Activated CD4-positive, CD25-positive, alpha-beta regulatory T cell treated with anti-CD3 and anti-CD28 coated beads, Interleukin-2, amount 50 U/mL, for 72 hours (primary cell): ENCODE results near the gene RER1.

Source experiments
- DNase-seq: peaks from one replicate; pipeline ENCODE4 v3.0.0; 2021

The RER1 gene

GRCh38 chr1:2392686-2393085 lies 1.0 kb downstream of the RER1 start:
- no peak for DNase-seq

- DNase-seq = no peak
Measured at GRCh38 chr1:2393471-2393877, 1.8 kb downstream of the RER1 start.

- DNase-seq = no peak
Measured at GRCh38 chr1:2394220-2394619, 2.6 kb downstream of the RER1 start.

- DNase-seq = no peak
Measured at GRCh38 chr1:2394761-2395160, 3.1 kb downstream of the RER1 start.

- no peak for DNase-seq
Measured at GRCh38 chr1:2395245-2395644, 3.6 kb downstream of the RER1 start.

GRCh38 chr1:2396059-2396458 lies 4.4 kb downstream of the RER1 start:
- no peak for DNase-seq

GRCh38 chr1:2396476-2396875 lies 4.8 kb downstream of the RER1 start:
- DNase-seq = no peak

GRCh38 chr1:2397007-2397679 lies 5.5 kb downstream of the RER1 start:
- DNase-seq = no peak

- no peak for DNase-seq
Measured at GRCh38 chr1:2398871-2399270, 7.2 kb downstream of the RER1 start.

- DNase-seq = no peak
Measured at GRCh38 chr1:2399890-2400575, 8.4 kb downstream of the RER1 start.

- DNase-seq = no peak
Measured at GRCh38 chr1:2400576-2400909, 8.9 kb downstream of the RER1 start.

- no peak for DNase-seq
Measured at GRCh38 chr1:2400950-2401649, 9.5 kb downstream of the RER1 start.

GRCh38 chr1:2402420-2402819 lies 10.8 kb downstream of the RER1 start:
- no peak for DNase-seq

- DNase-seq = no peak
Measured at GRCh38 chr1:2403273-2403672, 11.6 kb downstream of the RER1 start.

- DNase-seq = no peak
Measured at GRCh38 chr1:2404142-2404889, 12.7 kb downstream of the RER1 start.

- DNase-seq = no peak
Measured at GRCh38 chr1:2404890-2405511, 13.4 kb downstream of the RER1 start.

GRCh38 chr1:2405588-2406295 lies 14.1 kb downstream of the RER1 start:
- no peak for DNase-seq

- DNase-seq = no peak
Measured at GRCh38 chr1:2406451-2407041, 14.9 kb downstream of the RER1 start.

- no peak for DNase-seq
Measured at GRCh38 chr1:2407166-2407990, 15.7 kb downstream of the RER1 start.

- DNase-seq = no peak
Measured at GRCh38 chr1:2407991-2408275, 16.3 kb downstream of the RER1 start.

- DNase-seq = no peak
Measured at GRCh38 chr1:2408456-2408855, 16.8 kb downstream of the RER1 start.
